ENCODE results near the gene SKAP2.

The SKAP2 gene

GRCh38 chr7:26662646-26663045 is 201.7 kb downstream of the SKAP2 start:
- TF ChIP-seq ZBTB7A (IDR thresholded peaks at IDR 0.05; ENCODE audit: low read depth), result no peak
- no peak for TF ChIP-seq EP300 (IDR thresholded peaks at IDR 0.05; ENCODE audit: borderline replicate concordance)
- no peak for TF ChIP-seq RAD21 (IDR thresholded peaks at IDR 0.05; ENCODE audit: low read depth)
- TF ChIP-seq TCF12 (IDR thresholded peaks at IDR 0.05; ENCODE audit: low read depth), result no peak
- no peak for TF ChIP-seq YY1 (IDR thresholded peaks at IDR 0.05; ENCODE audit: low read depth)

- TF ChIP-seq REST (IDR thresholded peaks at IDR 0.05; ENCODE audit: low read depth), result no peak
- TF ChIP-seq RAD21 (IDR thresholded peaks at IDR 0.05; ENCODE audit: low read depth), result no peak
- no peak for TF ChIP-seq TAF1 (IDR thresholded peaks at IDR 0.05; ENCODE audit: low read depth)
Measured at GRCh38 chr7:26659121-26659520, 205.3 kb downstream of the SKAP2 start.

- TF ChIP-seq EGR1 (IDR thresholded peaks at IDR 0.05) (no peak), TEAD4 (IDR thresholded peaks at IDR 0.05) (no peak), USF1 (IDR thresholded peaks at IDR 0.05) (no peak), RAD21 (IDR thresholded peaks at IDR 0.05; ENCODE audit: low read depth) (no peak), TCF12 (IDR thresholded peaks at IDR 0.05; ENCODE audit: low read depth) (no peak), NFIC (IDR thresholded peaks at IDR 0.05) (no peak), CREB1 (IDR thresholded peaks at IDR 0.05; ENCODE audit: low read depth) (no peak), TAF1 (IDR thresholded peaks at IDR 0.05; ENCODE audit: low read depth) (no peak)
Measured at GRCh38 chr7:26658389-26659084, 205.9 kb downstream of the SKAP2 start.

GRCh38 chr7:26657686-26658388 is 206.6 kb downstream of the SKAP2 start:
- TF ChIP-seq USF1 (IDR thresholded peaks at IDR 0.05) (no peak), REST (IDR thresholded peaks at IDR 0.05; ENCODE audit: low read depth) (no peak), CEBPB (IDR thresholded peaks at IDR 0.05) (no peak), NFIC (IDR thresholded peaks at IDR 0.05) (no peak), TAF1 (IDR thresholded peaks at IDR 0.05; ENCODE audit: low read depth) (no peak), MAX (IDR thresholded peaks at IDR 0.05) (no peak), CREB1 (IDR thresholded peaks at IDR 0.05; ENCODE audit: low read depth) (no peak), TCF12 (IDR thresholded peaks at IDR 0.05; ENCODE audit: low read depth) (no peak), YY1 (IDR thresholded peaks at IDR 0.05; ENCODE audit: low read depth) (no peak), TEAD4 (IDR thresholded peaks at IDR 0.05) (no peak), RAD21 (IDR thresholded peaks at IDR 0.05; ENCODE audit: low read depth) (no peak), ZBTB7A (IDR thresholded peaks at IDR 0.05; ENCODE audit: low read depth) (no peak), EP300 (IDR thresholded peaks at IDR 0.05; ENCODE audit: borderline replicate concordance) (no peak)

- TF ChIP-seq CREB1 (IDR thresholded peaks at IDR 0.05; ENCODE audit: low read depth) (no peak), RAD21 (IDR thresholded peaks at IDR 0.05; ENCODE audit: low read depth) (no peak), CEBPB (IDR thresholded peaks at IDR 0.05) (no peak), MAX (IDR thresholded peaks at IDR 0.05) (no peak), NFIC (IDR thresholded peaks at IDR 0.05) (no peak), USF1 (IDR thresholded peaks at IDR 0.05) (no peak), FOXM1 (IDR thresholded peaks at IDR 0.05; ENCODE audit: borderline replicate concordance, low read depth) (no peak), TCF12 (IDR thresholded peaks at IDR 0.05; ENCODE audit: low read depth) (no peak), EGR1 (IDR thresholded peaks at IDR 0.05) (no peak), YY1 (IDR thresholded peaks at IDR 0.05; ENCODE audit: low read depth) (no peak), ZBTB7A (IDR thresholded peaks at IDR 0.05; ENCODE audit: low read depth) (no peak), TAF1 (IDR thresholded peaks at IDR 0.05; ENCODE audit: low read depth) (no peak), EP300 (IDR thresholded peaks at IDR 0.05; ENCODE audit: borderline replicate concordance) (no peak), TEAD4 (IDR thresholded peaks at IDR 0.05) (no peak)
Measured at GRCh38 chr7:26657206-26657641, 207.2 kb downstream of the SKAP2 start.
